Neural crest cell (in vitro differentiated cells): Measurements from ENCODE around the gene CRACR2B. TPM values are rescaled to one million over a fixed set of nuclear protein-coding genes. Genes with fewer than 3 reads are reported as not detected.
A peak's percentile ranks its signal among the peaks of the same experiment; 100 is the strongest.

Source experiments
- DNase-seq: peaks from one replicate; pipeline ENCODE4 v3.0.0; 2021; ENCODE audit warnings: low read depth, mixed read lengths, low spot score
- H3K27ac Mint-ChIP-seq: one replicate; pipeline ENCODE4 v1.8.0; 2021; ENCODE audit warnings: mild to moderate bottlenecking, mixed read lengths; ENCODE audit not compliant: unreplicated experiment
- H3K27me3 Mint-ChIP-seq: 2 replicates; pipeline ENCODE4 v1.8.0; 2021; ENCODE audit warnings: low read depth, mild to moderate bottlenecking, mixed read lengths
- H3K36me3 Mint-ChIP-seq: 2 replicates; pipeline ENCODE4 v1.8.0; 2021; ENCODE audit warnings: low read depth, mild to moderate bottlenecking, mixed read lengths
- H3K4me1 Mint-ChIP-seq: 2 replicates; pipeline ENCODE4 v1.8.0; 2021; ENCODE audit warnings: mixed read lengths
- H3K4me3 Mint-ChIP-seq: one replicate; pipeline ENCODE4 v1.8.0; 2021; ENCODE audit warnings: mild to moderate bottlenecking, mixed read lengths
- H3K9me3 Mint-ChIP-seq: 2 replicates; pipeline ENCODE4 v1.8.0; 2021; ENCODE audit warnings: mixed read lengths
- CTCF ChIP-seq: fragments of 200-600 bp; sonication (generic); conservative IDR thresholded peaks from 2 replicates; pipeline ENCODE4 v1.5.0; 2021; ENCODE audit warnings: antibody characterized with exemption, mild to moderate bottlenecking
- total RNA-seq: library from RNA; stranded (reverse); gene quantifications from 2 replicates; pipeline ENCODE4 v1.2.1, GENCODE V29; 2021

Gene CRACR2B
- total RNA-seq, 1 donor from 2014 or later: 2.7 TPM

DNA sequence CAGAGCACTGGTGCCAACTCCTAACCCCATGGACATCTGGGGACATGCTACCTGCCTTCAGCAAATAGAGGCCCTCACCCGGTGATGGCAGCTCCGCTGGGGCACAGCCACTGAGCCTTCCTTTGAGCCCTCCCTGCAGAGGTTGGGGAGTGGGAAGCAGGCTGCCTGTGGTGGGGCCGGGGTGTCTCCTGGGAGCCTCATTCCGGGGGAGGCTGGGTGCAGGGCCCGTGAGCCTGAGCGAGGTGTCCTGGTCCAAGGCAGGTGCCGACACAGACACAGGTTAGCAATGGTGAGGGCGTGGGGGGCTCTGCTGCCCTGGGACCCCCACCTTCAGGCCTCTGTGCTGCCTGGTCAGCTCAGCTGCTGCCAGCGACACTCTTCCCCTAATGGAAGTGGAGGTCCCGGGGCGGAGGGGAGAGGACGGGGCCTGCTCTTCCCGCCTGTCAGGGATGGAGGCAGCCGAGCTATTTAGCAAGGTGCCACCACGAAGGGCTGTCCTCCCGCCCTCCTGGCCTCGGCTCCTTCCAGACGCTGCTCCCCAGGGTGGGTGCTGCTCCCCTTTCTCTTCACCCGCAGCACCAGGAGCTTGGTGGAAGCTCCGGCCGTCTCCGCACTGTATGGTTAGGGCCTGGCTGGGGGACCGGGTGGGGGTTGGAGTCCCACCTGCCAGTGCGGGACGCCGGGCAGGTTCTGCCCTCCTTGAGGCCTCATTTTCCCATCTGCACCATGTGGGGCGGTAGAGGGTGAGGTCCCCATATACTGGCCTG lies 26.1 kb downstream of the CRACR2B start:
- Mint-ChIP-seq H3K9me3 (no peaks in the 10 kb centered on the region), H3K4me3 (no peak overlapping the region), H3K4me1 (peaks cover 5% of the 10 kb centered on the region), H3K27me3 (peaks cover 20% of the 10 kb centered on the region), H3K27ac (no peak overlapping the region), H3K36me3 (no peaks in the 10 kb centered on the region)
- no peak for DNase-seq
- no peak for TF ChIP-seq CTCF

- peaks cover 5% of the 10 kb centered on the region for H3K4me1 Mint-ChIP-seq
- TF ChIP-seq CTCF: no peak
- H3K36me3 Mint-ChIP-seq: no peaks in the 10 kb centered on the region
- no peak for DNase-seq
- H3K27me3 Mint-ChIP-seq: peaks cover 20% of the 10 kb centered on the region
- H3K9me3 Mint-ChIP-seq: no peaks in the 10 kb centered on the region
- peak overlapping the region; percentile 62 for H3K27ac Mint-ChIP-seq
- peak overlapping the region; percentile 66 for H3K4me3 Mint-ChIP-seq
Observed at GRCh38 chr11:854601-855329, 27.0 kb downstream of the CRACR2B start.

- H3K4me3 Mint-ChIP-seq: no peak overlapping the region
- DNase-seq: no peak
- peaks cover 20% of the 10 kb centered on the region for H3K27me3 Mint-ChIP-seq
- TF ChIP-seq CTCF: no peak
- no peaks in the 10 kb centered on the region for H3K9me3 Mint-ChIP-seq
- peaks cover 5% of the 10 kb centered on the region for H3K4me1 Mint-ChIP-seq
- no peaks in the 10 kb centered on the region for H3K36me3 Mint-ChIP-seq
- no peak overlapping the region for H3K27ac Mint-ChIP-seq
Observed at GRCh38 chr11:855330-855674, 27.6 kb downstream of the CRACR2B start.

- no peaks in the 10 kb centered on the region for H3K9me3 Mint-ChIP-seq
- no peak for TF ChIP-seq CTCF
Observed at GRCh38 chr11:855796-856195, 28.1 kb downstream of the CRACR2B start.

DNA sequence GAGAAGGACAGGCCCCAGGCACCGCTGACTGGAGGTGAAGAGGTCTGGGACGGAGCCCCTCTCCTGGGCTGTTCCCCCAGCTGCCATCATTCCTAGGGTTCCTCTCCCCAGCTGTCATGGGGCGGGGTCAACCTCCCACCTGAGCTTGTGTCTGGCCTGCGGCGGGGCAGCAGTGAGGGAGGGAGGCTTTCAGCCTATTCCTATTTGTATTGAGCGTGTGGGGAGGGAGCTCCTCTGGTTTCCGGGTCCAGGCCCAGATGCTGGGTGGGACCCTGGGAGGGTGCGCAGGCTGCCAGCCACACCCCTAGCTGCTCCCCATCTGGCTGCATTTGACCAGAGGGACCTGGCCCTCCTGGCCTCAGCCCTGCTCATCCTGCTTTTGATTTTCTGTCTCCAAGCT lies 28.7 kb downstream of the CRACR2B start:
- TF ChIP-seq CTCF: no peak
- Mint-ChIP-seq H3K27ac (no peak overlapping the region), H3K27me3 (peaks cover 11% of the 10 kb centered on the region), H3K9me3 (no peaks in the 10 kb centered on the region), H3K4me1 (peaks cover 5% of the 10 kb centered on the region), H3K4me3 (peak overlapping the region; percentile 57), H3K36me3 (no peaks in the 10 kb centered on the region)
- DNase-seq: no peak

More at GRCh38 chr11:855796-856195, 28.1 kb downstream of the CRACR2B start:
- H3K4me3 Mint-ChIP-seq: no peak overlapping the region
- H3K27me3 Mint-ChIP-seq: peaks cover 17% of the 10 kb centered on the region
- no peak for DNase-seq
- H3K4me1 Mint-ChIP-seq: peaks cover 5% of the 10 kb centered on the region
- no peak overlapping the region for H3K27ac Mint-ChIP-seq
- no peaks in the 10 kb centered on the region for H3K36me3 Mint-ChIP-seq
